NCI-H1417 treated with DMSO at 0.1 percent for 48 hours (cell line): ENCODE measurements around the gene MUC15.
"Not testable (repeated sequence)": the region's sequence is repeated elsewhere in the genome, so short reads cannot be mapped to it uniquely, and the experiment has no call there.

Experiments used
- DNase-seq: peaks from one replicate; lab custom pipeline; 2025; lab: John Stamatoyannopoulos, UW

The MUC15 gene

GRCh38 chr11:26571861-26572654, at the start of gene MUC15:
MUC15 (minus strand) TSS chr11:26572263; CDS start chr11:26567094, 5,169 bp downstream.
- no peak for DNase-seq

- no peak for DNase-seq
Measured at GRCh38 chr11:26621132-26621531, 49.1 kb upstream of the MUC15 start.

- no peak for DNase-seq
Measured at GRCh38 chr11:26620282-26621045, 48.4 kb upstream of the MUC15 start.

- no peak for DNase-seq
Measured at GRCh38 chr11:26618441-26618840, 46.4 kb upstream of the MUC15 start.

- no peak for DNase-seq
Measured at GRCh38 chr11:26613759-26614158, 41.7 kb upstream of the MUC15 start.

GRCh38 chr11:26608507-26609146, 36.6 kb upstream of the MUC15 start:
- no peak for DNase-seq

GRCh38 chr11:26607725-26608506, 35.9 kb upstream of the MUC15 start:
- no peak for DNase-seq

- no peak for DNase-seq
Measured at GRCh38 chr11:26599876-26600434, 27.9 kb upstream of the MUC15 start.

- no peak for DNase-seq
Measured at GRCh38 chr11:26599425-26599824, 27.4 kb upstream of the MUC15 start.

GRCh38 chr11:26597899-26598298, 25.8 kb upstream of the MUC15 start:
- no peak for DNase-seq

- DNase-seq: not testable (repeated sequence)
Measured at GRCh38 chr11:26597049-26597689, 25.1 kb upstream of the MUC15 start.

- DNase-seq: not testable (repeated sequence)
Measured at GRCh38 chr11:26595207-26595865, 23.3 kb upstream of the MUC15 start.

GRCh38 chr11:26593691-26594090, 21.6 kb upstream of the MUC15 start:
- no peak for DNase-seq

- DNase-seq: no peak
Measured at GRCh38 chr11:26587073-26587472, 15.0 kb upstream of the MUC15 start.

GRCh38 chr11:26584818-26585217, 12.8 kb upstream of the MUC15 start:
- no peak for DNase-seq

- DNase-seq: no peak
Measured at GRCh38 chr11:26583550-26583949, 11.5 kb upstream of the MUC15 start.

GRCh38 chr11:26580929-26581328, 8.9 kb upstream of the MUC15 start:
- no peak for DNase-seq

GRCh38 chr11:26579683-26580082, 7.6 kb upstream of the MUC15 start:
- DNase-seq: no peak

- no peak for DNase-seq
Measured at GRCh38 chr11:26578998-26579661, 7.1 kb upstream of the MUC15 start.

- DNase-seq: no peak
Measured at GRCh38 chr11:26575946-26576345, 3.9 kb upstream of the MUC15 start.
